ENCODE results near the gene NAAA.

- no peak for TF ChIP-seq POLR2A (IDR thresholded peaks at IDR 0.05)
- peak; percentile 31 to 74 (median 50) for TF ChIP-seq CTCF (IDR thresholded peaks at IDR 0.05)
Observed at GRCh38 chr4:75895744-75896314, 45.0 kb downstream of the NAAA start.
